ENCODE measurements around the gene ZER1.
A peak's percentile ranks its signal among the peaks of the same experiment; 100 is the strongest.
"Not testable (repeated sequence)": the region's sequence is repeated elsewhere in the genome, so short reads cannot be mapped to it uniquely, and the experiment has no call there.

ZER1 gene

DNA sequence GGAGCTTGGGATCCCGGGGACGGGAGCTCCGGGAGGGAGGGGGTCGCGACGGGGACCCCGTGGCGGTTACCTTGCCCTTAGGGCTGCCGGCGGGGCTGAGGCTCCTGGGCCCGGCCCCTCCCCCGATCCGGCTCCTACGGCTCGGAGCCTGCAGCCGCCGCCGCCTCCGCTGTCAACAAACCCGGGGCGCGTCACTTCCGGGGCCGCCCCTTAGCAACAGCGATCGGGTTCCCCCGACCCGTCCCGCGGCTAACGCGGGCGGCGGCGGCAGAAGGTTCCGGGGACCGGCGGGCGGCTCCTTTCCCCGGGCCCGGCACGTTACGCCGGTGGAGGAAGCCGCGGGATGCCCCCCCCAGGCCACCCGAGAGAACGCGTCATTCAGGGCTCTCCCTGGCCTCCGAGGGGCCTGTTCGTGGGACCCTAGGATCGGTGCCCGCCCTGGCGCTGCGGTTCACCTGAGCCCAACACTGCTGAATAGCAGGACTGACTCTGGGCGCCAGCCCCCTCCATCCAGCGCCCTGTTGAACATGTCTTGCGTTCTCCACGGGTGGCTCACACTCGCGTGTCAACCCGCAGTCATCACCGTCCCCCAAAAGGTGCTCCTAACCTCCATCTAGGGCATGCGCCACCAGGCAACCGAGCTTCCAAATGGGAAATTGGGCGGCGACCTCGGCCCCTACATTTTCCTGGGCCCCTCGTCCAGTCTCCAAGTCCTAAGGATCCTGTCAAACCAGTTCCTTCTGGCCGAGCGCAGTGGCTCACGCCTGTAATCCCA is at the start of gene ZER1:
Gene ZER1 (minus strand): TSS at position 183 of the 775 bp plus-strand sequence. CDS start 16,362 bp downstream, outside the sequence.
- DNase-seq (ENCODE audit: low spot score) = peak; percentile 94

DNA sequence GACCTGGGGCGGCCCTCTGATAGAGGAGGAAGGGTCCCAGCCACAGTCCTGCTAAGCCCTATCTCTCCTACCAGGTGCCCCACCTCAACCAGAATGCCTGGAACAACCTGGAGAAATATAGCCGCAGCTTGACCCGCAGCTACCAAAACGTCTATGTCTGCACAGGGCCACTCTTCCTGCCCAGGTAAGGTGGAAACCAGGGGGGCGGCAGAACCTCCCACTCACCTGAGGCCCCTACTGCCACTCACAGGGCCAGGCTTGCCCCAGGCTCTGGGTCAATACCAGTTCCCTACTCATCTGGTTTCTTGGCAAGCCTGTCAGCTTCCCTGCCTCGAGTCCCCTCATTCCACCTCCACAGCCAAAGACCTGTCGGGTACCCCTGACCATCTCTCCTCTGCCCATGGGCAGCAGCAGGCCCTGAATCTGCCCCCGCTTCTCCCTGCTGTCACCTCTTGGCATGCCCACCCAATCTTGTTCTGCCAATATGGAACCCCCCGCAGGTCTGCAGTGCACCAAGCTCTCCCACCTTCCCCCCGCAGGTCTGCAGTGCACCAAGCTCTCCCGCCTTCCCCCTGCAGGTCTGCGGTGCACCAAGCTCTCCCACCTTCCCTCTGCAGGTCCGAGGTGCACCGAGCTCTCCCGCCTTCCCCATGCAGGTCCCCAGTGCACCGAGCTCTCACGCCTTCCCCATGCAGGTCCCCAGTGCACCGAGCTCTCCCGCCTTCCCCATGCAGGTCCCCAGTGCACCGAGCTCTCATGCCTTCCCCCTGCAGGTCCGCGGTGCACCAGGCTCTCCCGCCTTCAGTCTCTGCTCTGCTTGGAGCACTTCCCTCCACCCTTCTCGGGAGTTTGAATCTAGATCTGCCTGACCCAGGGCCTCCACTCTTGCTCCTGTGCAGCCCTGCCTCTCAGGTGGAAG is 49.2 kb upstream of the ZER1 start:
- DNase-seq (ENCODE audit: low spot score) = no peak

DNA sequence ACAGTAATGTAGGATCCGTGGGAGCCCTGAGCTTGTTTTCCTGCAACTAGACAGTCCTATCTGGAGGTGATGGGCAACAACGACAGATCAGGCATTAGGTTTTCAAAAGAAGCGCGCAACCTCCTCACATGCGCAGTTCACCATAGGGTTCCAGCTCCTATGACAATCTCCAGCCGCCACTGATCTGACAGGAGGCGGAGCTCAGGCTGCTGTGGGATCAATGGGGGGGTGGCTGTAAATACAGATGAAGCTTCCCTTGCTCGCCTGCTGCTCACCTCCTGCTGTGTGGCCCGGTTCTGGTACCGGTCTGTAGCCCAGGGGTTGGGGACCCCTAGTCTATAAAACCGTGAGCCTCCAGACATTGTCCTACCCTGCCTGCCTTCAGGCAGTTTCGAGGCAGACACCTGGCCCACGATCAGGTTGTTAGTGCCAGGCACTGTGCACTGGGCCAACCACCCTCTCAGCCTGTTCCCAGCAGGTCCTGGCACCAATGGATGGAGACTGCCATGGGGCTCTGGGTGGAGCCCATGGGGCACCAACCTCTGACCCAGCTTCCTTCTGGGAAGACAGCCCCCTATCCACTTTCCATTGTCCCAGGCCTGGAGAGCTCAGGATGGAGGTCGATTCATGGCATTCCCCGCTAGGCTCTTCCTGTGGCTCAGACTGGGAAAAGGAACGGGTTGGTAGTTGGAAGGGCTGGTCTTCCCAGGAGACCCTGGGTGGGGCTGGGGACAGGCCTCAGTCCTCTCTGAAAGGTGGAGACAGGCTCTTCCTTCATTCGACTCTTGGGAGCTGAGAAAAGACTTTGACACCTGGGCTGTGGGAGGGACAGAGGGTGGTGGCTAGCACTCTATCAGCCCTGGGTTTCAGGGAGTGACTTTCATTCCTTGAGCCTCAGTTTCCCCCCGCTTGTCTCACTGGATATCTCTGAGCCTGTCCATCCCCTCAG is 48.3 kb upstream of the ZER1 start:
- no peak for DNase-seq (ENCODE audit: low spot score)

GRCh38 chr9:128818839-128819715 is 47.4 kb upstream of the ZER1 start:
- DNase-seq (ENCODE audit: low spot score) = no peak

DNA sequence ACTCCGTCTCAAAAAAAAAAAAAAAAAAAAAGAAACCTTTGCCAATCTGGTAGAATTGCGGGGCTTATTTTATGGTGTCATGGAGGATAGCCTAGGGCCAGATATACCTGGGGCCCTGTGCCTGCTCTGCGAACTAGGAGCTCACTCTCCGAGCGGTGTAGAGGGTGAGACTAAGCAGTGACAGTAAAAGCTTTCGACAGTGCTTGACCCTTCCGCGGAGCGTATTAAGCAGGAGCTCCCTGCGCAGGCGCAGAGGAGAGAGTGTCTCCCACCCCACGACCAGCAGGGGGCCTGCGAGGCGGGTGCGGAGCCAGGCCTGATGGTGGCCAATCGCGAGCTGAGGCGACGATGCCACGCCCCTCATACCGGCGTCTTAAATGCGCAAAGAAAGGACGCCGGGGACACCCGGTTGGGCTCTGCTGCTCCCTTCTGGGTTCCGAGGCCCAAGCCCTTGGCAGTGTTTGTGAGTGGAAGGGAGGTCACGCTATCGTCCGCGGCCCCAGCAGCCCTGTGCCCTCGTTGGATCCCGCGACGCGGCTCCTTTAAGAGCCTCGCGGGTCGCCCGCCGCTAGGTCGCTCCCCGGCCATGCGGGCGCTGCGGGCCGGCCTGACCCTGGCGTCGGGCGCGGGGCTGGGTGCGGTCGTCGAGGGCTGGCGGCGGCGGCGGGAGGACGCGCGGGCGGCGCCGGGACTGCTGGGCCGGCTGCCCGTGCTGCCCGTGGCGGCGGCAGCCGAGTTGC is 46.5 kb upstream of the ZER1 start, which contains the start of gene ENDOG:
Gene ENDOG (plus strand): TSS at position 402 of the 740 bp plus-strand sequence. CDS start 185 bp downstream, at position 587.
- DNase-seq (ENCODE audit: low spot score) = peak; percentile 97

DNA sequence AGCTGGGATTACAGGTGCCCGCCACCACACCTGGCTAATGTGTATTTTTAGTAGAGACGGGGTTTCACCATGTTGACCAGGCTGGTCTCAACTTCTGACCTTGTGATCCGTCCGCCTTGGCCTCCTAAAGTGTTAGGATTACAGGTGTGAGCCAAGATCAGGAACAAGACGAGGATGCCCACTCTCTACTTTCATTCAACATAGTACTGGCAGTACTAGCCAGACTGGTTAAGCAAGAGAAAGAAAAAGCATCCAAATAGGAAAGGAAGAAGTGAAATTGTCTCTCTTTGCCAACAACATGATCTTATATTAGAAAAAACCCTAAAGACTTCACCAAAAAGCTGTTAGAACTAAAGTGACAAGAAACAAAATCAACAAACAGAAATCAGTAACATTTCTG is 39.1 kb upstream of the ZER1 start:
- no peak for DNase-seq (ENCODE audit: low spot score)

- DNase-seq (ENCODE audit: low spot score) = no peak
These were observed 38.1 kb upstream of the ZER1 start for GRCh38 chr9:128809831-128810230.

GRCh38 chr9:128809036-128809599 is 37.4 kb upstream of the ZER1 start:
- no peak for DNase-seq (ENCODE audit: low spot score)

GRCh38 chr9:128808543-128808942 is 36.8 kb upstream of the ZER1 start:
- DNase-seq (ENCODE audit: low spot score) = no peak

- no peak for DNase-seq (ENCODE audit: low spot score)
These were observed 36.1 kb upstream of the ZER1 start for GRCh38 chr9:128807827-128808226.

GRCh38 chr9:128805661-128806060 is 33.9 kb upstream of the ZER1 start:
- DNase-seq (ENCODE audit: low spot score) = no peak

- no peak for DNase-seq (ENCODE audit: low spot score)
These were observed 30.8 kb upstream of the ZER1 start for GRCh38 chr9:128802482-128802881.

GRCh38 chr9:128800061-128800460 is 28.3 kb upstream of the ZER1 start:
- DNase-seq (ENCODE audit: low spot score) = no peak

- no peak for DNase-seq (ENCODE audit: low spot score)
These were observed 27.2 kb upstream of the ZER1 start for GRCh38 chr9:128798896-128799295.

GRCh38 chr9:128794961-128795360 is 23.2 kb upstream of the ZER1 start:
- not testable (repeated sequence) for DNase-seq (ENCODE audit: low spot score)

DNA sequence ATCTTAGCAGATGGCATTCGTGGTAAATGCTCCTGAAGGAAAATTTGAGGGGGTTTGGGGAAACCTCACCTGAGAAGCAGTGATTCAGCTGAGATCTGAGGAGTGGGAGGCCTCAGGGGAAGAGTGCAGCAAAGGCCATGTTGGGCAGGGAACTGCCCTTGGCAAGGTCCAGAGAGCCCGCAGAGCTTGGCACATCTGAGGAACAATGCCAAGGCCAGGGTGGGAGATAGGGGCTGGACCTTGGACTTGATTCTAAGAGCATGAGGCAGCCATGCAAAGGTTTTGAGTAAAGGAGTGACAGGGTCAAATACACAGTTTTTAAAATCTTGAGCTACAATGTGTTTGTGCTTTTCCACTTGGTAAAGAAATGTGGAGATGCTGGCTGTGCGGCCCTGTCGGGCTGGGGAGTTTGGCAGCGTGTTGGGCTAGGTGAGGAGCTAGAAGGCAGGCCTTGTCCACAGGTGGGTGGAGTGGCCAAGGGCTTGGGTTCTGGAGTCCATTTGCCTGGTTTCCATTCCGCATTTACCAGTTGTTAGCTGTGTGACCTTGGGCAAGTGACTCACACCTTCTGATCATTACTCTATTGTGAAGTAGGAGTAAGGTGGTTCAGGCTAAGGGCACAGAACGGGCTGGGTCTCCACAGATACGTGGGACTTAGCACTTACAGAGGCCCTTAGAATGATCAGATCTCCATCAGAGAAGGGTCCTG is 21.4 kb upstream of the ZER1 start:
- no peak for DNase-seq (ENCODE audit: low spot score)

DNA sequence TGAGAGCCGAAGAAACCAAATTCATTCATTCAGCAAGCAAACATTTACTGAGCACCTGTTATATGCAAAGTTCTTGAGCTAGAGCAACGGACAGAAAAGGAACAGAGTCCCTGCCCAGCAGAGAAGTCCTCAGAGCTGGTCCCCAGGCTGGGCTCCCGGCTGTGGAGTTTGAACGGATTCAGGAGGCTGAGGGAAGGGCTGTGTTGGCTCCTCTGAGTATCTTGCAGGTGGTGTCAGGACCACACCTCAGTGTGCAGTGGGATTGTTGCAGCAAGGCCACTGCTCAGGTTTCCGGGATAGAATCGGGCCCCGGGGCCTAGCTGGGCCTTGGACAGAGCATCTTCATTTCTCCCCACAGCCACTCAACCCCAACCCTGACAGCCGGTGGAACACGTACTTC is 20.4 kb upstream of the ZER1 start:
- DNase-seq (ENCODE audit: low spot score) = no peak

GRCh38 chr9:128790536-128790935 is 18.8 kb upstream of the ZER1 start:
- no peak for DNase-seq (ENCODE audit: low spot score)

DNA sequence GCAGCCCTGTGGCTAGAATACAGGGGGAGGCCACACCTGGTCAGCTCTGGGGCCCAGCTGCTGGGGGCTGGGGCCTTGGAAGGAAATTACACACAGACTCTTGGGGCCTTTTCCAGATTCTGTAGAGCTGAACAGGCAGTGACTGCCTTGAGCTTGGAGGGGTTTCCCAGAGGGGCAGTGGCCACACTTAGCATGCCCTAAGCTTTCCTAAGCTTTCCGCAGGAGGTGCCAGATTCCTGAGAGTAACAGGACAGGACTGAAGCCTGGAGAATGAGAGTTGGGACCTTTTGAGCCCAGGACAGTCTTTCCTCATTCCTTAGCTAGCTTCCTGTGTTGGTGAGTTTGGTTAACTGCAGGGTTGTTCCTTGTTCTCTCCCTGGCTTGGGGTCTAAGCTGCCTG is 16.7 kb upstream of the ZER1 start:
- no peak for DNase-seq (ENCODE audit: low spot score)
